Ureter (tissue), 1 donor: Measurements from ENCODE around the gene CACNA1D. TPM values are rescaled to one million over a fixed set of nuclear protein-coding genes. Genes with fewer than 3 reads are reported as not detected.
"Not testable (repeated sequence)": the region's sequence is repeated elsewhere in the genome, so short reads cannot be mapped to it uniquely, and the experiment has no call there.

Source experiments
- DNase-seq: peaks from one replicate; pipeline ENCODE4 v3.0.0-alpha.2; 2020; ENCODE audit warnings: low spot score
- total RNA-seq: library from RNA; stranded (reverse); gene quantifications from one replicate; pipeline ENCODE4 v1.2.4, GENCODE V29; 2023
- donor health status: DM: yes; HTN: yes; CAD: no.

Gene CACNA1D
- total RNA-seq, 1 donor from 2014 or later, result 84.4 TPM

- no peak for DNase-seq
Measured at GRCh38 chr3:53526704-53527055, 32.3 kb downstream of the CACNA1D start.

DNA sequence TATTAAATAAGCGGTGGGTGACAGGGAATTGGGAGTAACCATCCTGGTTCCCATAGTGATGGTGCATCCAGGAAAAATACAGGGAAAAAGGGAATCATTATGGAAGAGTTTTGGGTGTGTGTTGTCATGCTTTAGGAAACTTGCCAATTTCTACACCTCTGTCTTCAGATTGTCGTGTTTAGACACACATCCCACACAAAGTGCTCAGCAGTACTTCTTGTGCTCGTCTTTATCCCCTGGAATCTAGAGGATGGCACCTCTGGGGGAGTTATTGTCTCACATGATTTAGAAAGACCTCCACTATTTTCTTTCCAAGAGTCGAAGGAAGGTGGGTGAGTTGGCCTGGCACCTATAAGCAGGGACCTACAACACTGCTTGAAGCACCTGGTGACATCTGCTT, 35.8 kb downstream of the CACNA1D start:
- DNase-seq, result no peak

DNA sequence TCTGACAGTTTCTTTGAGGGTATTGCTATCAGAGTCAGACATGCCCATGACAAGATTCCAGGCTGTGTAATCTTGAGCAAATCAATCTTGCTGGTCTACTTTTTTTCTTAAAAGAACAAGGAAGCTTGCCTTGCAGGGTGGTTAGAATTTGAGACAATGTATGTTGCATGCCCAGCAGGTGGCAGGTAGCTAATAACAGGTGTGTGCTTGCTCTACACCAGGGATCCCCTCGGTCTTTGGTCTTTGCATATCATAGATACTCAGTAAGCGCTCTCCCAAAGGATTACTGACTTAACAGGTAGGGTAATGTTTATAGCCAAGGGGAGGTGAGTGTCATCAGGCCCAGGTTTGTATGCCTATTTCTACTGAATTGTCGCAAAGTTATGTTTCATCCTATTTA, 37.3 kb downstream of the CACNA1D start:
- no peak for DNase-seq

- DNase-seq, result no peak
Measured at GRCh38 chr3:53533472-53533871, 39.1 kb downstream of the CACNA1D start.

DNA sequence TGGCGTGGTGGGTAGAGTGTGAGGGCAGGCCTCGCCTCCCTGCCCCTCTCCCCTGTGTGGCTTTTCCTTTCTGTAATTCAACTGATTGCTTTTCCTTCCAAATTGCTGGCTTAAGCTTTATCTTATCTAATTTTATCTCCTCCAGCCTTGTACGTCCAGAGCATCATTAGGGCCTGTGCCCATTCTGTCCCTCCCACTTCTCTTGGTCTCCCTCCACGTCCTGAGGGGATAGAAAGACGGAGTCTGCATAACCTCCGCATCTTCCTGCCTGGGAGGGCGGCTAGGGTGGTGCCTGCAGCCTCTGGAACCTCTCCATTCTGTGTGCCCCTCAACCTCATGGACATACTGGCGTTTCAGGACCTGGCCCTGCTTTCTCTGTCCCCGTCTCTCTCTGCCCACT, 39.8 kb downstream of the CACNA1D start:
- no peak for DNase-seq

- DNase-seq, result no peak
Measured at GRCh38 chr3:53534676-53535400, 40.4 kb downstream of the CACNA1D start.

GRCh38 chr3:53536282-53536681, 41.9 kb downstream of the CACNA1D start:
- DNase-seq, result no peak

- DNase-seq, result no peak
Measured at GRCh38 chr3:53544357-53544756, 49.9 kb downstream of the CACNA1D start.

DNA sequence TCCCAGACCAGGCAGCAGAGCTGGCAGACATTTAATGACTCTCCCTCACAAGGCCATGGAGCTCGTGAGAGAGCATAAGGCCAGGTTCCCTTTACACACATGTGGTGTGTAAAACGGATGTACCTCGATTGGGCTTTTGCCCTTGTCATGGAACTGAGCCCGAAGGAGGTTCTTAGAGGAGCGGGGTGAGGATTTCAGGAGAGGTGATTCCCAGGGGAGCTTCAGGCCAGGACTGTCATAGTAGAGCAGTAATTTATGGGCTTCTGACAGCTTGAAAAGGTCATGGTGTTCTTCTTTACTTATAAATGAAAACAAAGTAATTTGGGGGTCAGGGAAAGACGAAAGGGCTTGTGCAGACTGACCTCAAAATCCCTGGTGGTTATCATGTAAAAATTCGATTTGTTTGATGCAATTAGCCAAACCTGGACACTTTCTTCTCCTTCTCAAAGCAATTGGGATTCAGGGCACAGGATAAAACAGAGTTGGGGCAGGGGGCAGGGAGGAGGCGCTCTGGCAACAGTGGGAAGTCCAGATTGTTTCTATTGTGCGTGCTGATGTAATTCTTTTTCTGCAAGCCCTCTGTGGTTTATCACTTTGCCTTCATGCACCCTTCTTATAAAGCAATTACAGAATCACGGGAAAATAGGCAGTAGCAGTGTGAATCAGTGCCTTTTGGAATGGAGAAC, 51.0 kb downstream of the CACNA1D start:
- DNase-seq, result no peak

DNA sequence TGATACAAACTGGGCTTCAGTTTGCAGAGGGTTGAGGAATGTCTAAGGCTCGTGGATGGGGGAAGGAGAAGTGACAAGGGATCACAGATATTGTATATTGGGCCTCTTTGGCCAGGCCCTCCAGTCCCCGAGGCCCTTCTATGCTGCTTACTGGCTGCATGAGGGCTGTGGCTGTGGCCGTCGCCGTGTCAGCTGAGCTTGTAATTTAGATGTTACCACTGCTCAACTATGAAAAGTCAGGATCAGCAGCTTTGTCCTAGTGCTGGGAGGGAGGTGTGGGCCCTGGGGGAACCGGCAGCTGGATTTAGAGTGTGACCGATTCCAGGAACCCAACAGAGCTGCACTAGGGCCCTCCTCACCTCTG, 51.6 kb downstream of the CACNA1D start:
- DNase-seq, result no peak

DNA sequence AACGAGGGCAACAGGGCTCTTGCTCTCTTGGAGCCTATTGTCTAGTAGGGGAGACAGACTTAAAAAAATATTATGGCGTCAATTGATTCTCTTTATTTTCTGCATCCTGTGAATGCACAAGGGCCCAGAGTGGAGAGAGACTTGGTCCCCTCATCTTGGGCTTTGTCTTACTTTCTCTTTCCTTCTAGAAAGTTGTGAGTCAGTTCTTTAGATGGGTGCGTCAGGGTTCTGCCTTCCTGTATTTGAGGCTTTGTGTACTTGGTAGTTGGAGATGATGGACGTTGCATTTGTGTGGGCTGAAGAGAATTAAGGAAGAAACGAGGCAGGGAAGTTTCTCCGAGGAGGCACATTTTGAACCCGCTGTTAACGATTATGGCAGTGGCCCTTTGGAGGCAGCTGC, 52.9 kb downstream of the CACNA1D start:
- DNase-seq, result no peak

DNA sequence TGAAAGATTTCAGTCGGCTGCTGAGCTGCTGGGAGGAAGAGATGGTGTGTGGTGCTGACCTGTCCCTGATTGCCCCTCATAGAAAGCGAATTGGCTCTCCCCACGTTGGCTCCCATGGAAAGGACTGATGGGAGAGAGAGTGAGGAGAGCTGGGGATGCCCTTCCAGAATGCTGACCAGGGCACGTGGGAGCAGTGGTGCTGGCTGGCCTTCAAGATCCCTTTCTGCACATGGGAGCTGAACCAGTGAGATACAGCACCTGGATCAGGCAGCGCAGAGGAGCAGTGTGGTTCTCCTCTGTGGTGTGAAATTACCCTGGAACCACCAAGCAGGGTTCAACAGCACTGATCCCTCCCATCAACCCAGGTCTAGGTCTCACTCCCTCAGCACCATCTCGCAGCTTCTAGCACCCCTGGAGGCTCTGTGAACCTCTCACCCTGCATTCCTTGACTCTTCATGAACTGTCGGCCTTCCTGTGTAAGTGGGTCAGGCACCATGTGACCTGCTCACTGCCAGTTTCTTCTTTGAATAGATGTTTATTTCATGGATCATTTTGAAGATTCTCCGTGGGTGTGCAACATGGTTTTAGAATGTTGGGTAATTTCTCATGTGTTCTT, 55.7 kb downstream of the CACNA1D start:
- DNase-seq, result no peak

DNA sequence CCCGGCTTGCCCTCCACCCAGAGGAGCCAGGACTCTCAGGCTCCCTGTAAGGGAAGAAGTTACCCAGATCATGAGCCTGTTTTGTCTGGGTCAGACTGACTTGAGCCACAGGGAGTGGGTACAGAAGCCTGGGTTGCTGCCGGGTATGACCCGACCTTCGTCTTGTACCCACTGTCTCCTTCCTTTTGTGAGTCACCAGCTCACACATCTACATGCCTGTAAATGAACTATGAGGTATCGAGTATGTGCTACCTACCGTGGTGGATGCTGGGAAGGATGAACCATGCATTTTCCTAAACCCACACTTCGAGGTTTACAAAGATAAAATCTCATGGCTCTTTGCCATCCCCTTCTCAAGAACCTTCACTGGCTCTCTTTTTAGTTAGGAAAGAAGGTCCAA, 56.9 kb downstream of the CACNA1D start:
- no peak for DNase-seq

DNA sequence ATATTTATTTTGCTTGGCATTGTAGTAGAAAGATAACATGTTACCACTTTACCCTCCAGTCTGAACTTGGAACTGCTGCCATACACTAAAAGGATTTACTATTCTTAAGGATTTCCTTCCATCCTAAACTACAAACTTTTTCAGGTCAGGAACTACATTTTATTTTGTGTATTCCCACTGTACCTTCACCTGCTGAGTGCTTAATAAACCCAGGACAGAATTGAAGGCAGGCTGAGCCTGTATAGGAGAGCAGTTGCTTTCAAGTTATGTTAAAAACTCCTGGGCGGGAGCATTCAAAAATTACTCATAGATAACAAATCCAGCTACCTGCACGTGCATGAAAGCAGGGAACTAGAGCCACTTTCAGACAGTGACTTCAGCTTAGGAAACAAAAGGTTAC, 58.3 kb downstream of the CACNA1D start:
- DNase-seq, result no peak

DNA sequence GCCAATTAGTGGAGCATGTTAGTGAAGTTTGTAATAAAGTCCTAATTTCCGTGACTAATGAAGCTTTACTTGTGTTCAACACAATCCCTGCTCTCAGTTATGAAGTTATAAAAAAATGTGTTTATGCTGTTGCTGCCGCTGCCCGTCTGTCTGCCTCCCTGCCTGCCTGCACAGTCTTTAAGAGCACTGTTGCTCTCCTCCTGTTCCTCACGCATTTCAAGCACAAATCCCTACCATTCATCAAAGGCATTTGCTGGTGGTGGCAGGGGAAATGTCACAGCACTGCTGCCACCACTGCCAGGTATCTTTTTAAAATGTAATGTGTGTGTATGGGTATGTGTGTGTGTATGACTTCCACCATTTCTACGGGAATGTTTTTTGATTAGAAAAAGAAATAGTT, 58.8 kb downstream of the CACNA1D start:
- DNase-seq, result no peak

DNA sequence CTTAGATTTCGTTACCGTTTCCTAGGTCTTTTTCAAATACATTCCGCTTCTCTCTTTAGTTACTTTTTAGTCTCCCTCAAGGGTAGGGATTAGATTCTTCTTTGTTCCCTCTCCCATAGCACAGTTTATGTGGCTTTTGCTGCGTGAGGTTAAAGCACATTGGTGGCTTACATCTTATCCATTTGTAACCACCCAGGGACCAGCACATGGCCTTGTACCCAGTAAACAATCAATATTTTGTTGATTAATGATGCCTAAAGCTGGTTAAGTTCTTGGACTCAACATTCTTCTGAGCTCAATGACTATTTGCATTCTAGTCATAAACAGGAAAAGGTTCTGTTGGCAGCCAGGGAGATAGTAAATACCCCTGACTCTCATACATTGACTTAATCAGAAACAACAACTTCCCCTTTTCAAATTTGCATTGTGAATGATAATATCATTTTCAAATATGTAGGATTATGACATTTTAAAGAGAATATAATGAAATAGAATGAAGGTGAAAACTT, 60.2 kb downstream of the CACNA1D start:
- no peak for DNase-seq

DNA sequence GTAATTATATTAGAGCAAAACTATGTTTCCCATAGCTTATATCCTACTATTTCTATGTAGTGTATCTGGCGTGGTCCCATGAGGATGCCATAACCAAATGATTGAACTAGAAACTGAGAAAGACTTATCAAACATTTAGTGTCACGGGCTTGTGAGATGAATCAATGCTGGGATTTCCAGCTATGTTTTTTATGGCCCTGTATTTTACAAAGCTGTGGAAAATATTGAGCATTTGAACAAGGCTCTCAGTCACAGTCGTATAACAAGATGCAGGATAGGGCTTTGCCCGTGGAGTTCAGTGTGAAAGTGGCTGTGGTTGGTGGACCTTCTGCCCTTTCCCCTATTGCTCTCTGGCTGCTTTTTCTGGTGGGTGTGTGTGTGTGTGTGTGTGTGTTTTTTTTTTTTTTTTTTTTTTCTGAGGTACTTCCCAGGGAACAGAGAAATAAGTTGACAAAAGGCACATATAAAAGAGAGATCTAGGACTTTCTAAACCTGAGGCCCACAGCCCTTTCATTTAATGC, 60.7 kb downstream of the CACNA1D start:
- no peak for DNase-seq

DNA sequence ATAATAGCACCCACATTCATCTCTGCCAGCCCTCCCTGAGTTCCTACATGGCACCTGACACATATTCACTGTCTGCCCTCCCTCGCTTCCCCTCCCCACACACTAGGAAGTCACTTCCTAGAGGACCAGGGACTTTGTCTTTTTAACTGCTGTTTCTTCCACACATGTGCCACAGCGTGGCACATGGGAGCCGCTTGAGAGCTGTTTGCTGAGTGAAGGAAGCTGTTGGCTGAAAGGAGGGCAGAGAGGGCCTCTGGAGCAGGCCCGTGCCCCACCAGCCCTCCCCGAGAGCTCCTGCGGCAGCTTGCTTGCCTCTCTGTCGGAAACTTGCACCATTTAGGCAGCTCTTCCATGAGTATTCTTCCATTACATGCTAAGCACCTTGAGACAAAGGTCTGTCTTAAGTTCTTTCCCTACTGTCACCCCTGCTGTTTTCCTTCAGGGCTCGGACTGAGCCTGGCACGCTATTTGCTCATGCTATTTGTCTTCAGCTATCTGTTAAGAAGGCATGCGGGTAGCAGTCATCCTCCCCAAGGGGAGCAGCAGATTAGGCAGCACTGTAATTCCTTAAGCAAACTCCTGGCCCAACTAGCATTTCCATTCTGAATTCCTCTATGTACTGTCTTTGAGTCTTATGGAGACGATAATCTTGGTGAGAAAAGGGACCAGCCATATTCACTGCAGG, 72.2 kb downstream of the CACNA1D start:
- DNase-seq, result no peak

DNA sequence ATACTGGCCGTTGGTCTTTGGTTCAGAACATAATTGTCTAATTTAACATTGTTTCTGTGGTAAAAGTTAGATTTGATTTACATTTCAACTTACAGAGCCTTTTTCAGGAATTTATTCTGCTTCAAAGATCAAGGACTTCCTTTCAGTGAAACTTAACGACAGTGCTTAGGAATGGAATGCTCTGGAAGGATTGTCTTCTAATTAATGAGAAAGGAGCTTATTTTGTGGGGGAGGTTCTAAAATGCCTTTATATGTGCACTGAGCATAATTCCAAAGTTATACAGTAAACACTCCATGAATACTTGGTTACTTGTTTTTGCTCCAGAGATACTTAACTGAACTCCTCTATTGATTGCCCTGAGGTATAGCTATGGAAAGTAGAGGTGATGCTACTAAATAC, 75.7 kb downstream of the CACNA1D start:
- DNase-seq, result no peak

GRCh38 chr3:53570709-53571108, 76.3 kb downstream of the CACNA1D start:
- DNase-seq, result peak; percentile 63

- peak; percentile 68 for DNase-seq
Measured at GRCh38 chr3:53571264-53571663, 76.9 kb downstream of the CACNA1D start.

DNA sequence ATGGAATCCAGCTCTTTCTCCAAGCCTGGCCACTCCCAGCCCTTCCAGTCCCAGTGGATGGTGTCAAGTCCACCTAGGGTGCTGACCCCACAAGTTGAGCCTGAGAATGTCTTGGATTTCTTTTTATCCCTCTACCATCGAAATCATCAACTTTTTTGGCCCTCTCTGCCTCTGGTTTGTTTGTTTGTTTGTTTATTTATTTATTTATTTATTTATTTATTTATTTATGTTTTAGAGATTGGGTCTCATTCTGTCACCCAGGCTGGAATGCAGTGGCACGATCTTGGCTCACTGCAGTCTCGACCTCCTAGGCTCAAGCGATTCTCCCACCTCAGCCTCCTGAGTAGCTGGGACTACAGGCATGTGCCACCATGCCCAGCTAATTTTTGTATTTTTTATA, 77.8 kb downstream of the CACNA1D start:
- DNase-seq, result not testable (repeated sequence)
